HG03432 (cell line): ENCODE results near the gene MAPK7.

ENCODE experiments used
- ATAC-seq: cut with Tn5 transposase; IDR thresholded peaks from one replicate; pipeline ENCODE4 v1.9.1; 2021; ENCODE audit warnings: mild to moderate bottlenecking, moderate library complexity; ENCODE audit not compliant: unreplicated experiment

The MAPK7 gene

GRCh38 chr17:19377602-19378415, 489 bp upstream of the MAPK7 start:
- ATAC-seq: peak; percentile 94

- ATAC-seq: no peak
Measured at GRCh38 chr17:19379361-19380065, 1.2 kb downstream of the MAPK7 start.

- no peak for ATAC-seq
Measured at GRCh38 chr17:19380481-19381301, 2.4 kb downstream of the MAPK7 start.

- ATAC-seq: no peak
Measured at GRCh38 chr17:19381361-19381740, 3.1 kb downstream of the MAPK7 start.

GRCh38 chr17:19381741-19382444, 3.6 kb downstream of the MAPK7 start:
- no peak for ATAC-seq

DNA sequence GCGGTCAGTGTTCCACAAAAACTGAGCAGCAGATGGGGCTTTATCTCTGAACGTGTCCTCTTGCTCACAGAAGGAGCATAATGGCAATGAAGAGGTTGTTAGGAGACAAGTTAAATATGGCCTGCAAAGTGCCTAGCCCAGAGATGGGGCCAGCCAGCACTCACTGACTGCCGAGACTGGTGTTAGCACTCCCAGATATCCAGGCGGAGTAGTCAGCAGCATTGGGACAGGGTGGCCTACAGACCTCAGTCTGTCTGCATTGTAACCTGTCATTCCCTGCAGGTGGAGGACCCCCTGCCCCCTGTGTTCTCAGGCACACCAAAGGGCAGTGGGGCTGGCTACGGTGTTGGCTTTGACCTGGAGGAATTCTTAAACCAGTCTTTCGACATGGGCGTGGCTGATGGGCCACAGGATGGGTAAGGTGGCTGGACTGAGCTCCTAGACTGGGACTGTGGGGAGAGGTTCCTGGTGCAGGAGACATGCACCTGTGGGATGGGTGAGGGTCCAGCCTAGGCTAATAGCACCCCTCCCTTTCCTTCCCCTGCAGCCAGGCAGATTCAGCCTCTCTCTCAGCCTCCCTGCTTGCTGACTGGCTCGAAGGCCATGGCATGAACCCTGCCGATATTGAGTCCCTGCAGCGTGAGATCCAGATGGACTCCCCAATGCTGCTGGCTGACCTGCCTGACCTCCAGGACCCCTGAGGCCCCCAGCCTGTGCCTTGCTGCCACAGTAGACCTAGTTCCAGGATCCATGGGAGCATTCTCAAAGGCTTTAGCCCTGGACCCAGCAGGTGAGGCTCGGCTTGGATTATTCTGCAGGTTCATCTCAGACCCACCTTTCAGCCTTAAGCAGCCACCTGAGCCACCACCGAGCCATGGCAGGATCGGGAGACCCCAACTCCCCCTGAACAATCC, 4.5 kb downstream of the MAPK7 start:
- ATAC-seq: no peak

- ATAC-seq: no peak
Measured at GRCh38 chr17:19383681-19384470, 5.6 kb downstream of the MAPK7 start.

- no peak for ATAC-seq
Measured at GRCh38 chr17:19384723-19385391, 6.6 kb downstream of the MAPK7 start.

DNA sequence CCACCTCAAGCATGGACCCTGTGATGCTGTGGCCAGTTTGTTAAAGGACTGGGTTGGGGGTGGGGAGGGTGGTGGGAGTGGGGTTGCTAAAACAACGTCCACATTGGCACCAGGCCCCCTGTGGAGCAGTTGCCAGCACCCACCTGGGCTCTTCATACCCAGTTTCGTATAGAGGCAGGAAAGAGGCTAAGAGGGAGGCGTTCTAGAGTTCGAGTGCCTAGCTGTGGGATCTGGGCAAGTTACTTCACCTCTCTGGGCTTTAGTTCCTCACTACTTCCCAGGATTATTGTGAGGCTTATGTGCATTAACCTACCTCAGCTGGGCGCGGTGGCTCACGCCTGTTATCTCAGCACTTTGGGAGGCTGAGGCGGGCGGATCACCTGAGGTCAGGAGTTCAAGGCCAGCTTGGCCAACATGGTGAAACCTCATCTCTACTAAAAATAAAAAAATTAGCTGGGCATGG, 7.3 kb downstream of the MAPK7 start:
- no peak for ATAC-seq

GRCh38 chr17:19386051-19386929, 8.0 kb downstream of the MAPK7 start:
- no peak for ATAC-seq

DNA sequence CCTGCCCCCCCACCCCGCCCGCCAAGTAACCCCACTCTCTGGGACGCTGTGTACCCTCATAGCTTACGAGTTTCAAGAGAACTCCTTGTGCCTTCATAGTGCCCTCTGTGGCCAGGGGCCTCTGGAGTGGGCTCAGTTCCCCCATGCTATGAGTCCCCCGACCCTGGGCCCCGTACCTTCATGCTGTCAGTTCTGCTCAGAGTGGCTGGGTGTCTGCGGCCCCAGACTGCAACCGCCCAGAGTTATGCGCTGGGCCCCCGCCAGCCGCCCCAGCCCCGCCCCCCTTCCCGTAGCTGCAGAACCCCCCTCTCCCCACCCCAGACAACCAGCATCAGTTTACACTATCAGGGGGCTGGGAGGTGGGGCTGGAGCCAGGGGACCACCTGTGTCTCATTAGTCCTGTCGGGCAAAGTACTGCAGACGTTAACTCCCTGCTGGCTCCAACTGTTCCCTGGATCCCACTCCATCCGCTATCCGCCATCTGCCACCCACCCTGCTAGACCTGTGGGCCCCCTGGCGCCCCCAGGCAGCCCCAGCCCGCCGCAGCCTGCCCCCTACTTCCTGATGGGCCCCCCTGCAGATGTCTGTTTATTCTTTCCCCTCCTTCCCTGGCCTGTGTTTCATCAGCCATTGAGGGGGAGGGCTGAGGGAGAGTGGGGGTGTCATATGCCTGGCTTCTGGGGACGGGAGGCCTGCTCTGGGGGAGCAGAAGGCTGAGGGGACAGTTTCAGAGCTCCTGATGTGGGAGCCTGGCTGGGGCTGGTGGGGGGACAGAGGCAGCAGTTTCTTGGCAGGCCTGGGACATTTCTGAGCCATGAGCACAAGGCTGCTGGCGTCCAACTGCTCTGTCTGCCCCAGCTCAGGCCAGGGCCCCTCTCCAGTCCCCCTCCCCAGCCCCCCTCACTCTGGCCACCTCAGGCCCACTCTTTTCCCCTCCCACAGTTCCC, 8.9 kb downstream of the MAPK7 start, which contains the start of gene MFAP4:
TSS of gene MFAP4 (minus strand) at position 217 of the 947 bp plus-strand sequence. CDS start at position 182, 35 bp downstream.
- no peak for ATAC-seq

- ATAC-seq: no peak
Measured at GRCh38 chr17:19387921-19388521, 9.7 kb downstream of the MAPK7 start.

DNA sequence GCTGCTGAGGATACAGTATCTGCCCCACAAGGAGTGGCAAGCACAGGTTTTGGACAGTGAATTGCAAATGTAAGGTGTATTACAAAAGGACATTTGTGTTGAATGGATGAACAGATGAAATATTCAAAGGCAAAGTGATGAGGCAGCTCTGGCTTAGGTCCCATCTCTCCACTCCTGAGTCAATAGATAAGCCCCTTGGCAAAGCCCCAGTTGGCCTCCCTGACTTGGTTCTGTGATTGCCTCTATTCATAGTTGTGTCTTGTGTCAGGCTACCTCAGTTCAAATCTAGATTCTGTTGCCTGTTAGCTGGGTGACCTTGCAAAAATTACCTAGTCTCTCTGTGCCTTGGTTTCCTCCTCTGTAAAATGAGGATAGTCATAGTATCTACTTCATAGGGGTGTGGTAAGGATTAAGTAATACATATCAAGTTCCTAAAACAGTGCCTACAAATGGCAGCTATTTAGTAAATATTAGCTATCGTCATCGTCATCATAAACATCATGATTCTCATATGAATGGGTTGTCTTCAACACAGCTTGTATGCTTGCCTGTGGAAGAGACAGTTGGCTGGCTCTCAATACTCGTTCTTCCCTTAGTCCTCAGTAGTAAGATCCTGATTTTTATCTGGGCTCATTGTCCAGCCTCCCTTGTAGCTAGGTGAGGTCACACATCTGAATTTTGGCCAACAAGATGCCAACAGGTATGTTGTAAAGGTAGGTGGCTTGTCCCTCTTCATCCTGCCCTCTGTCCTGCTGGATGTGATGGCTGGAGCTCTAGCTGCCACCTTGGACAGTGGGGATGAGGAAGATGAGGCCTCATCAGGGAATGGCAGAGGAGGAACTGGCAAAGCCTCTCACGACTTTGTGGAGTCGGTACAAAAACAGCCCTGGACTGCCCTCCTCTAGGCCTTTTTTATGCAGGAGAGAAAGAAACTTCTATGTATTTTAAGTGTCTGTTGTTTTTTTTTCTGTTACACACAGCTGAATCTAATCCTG, 10.8 kb downstream of the MAPK7 start:
- no peak for ATAC-seq

DNA sequence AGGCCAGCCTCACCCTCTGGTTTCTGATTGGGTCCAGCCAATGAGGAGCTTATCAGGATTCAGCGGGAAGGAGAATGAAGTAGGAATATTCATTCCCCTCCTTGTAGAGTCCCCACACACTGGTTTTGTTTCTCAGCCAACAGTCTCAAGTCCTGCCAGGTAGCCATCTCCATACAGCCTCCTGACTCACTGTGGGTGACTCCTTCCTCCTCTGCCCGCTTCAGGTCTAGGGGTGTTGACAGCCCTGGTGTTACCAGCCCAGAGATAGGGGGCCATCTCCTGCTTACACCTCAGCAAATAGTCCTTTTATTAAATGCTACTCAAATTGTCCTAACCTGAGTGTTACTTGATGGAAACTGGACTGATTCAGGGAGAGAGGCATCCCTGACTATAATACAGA, 12.7 kb downstream of the MAPK7 start:
- no peak for ATAC-seq

- ATAC-seq: no peak
Measured at GRCh38 chr17:19391432-19391831, 13.1 kb downstream of the MAPK7 start.
